GM18507 (cell line): ENCODE data around the gene CAPN2.
A peak's percentile ranks its signal among the peaks of the same experiment; 100 is the strongest.
"Not testable (repeated sequence)": the region's sequence is repeated elsewhere in the genome, so short reads cannot be mapped to it uniquely, and the experiment has no call there.

Source experiments
- DNase-seq: peaks from one replicate; pipeline ENCODE4 v3.0.0; 2011; ENCODE audit warnings: low read depth; ENCODE audit not compliant: insufficient read length; ENCODE audit errors: extremely low spot score
- FAIRE-seq: peaks from 2 replicates; lab custom pipeline; 2011; peaks lifted over from hg19 to GRCh38; lab: Jason Lieb, UNC

CAPN2 gene

GRCh38 chr1:223775054-223775453, 62.7 kb downstream of the CAPN2 start:
- DNase-seq, result no peak
- FAIRE-seq, result no peak

DNA sequence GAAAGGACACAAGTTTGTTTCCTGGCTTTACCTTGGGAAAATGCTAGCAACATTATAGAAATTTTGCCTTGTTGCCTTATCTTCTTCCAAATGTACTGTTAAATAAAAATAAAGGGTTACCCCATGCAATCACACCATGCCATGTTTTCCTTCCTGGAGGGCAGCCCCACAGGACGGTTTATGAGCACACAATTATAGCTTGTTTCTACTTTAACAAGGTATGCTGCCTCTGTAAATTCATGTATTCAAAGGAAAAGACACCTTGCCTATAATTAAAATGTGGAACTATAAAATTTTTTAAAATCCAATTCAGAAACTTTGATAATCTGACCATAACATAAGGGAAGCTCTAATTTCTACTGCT, 63.4 kb downstream of the CAPN2 start:
- FAIRE-seq (no peak), DNase-seq (no peak)

GRCh38 chr1:223776075-223776814, 63.9 kb downstream of the CAPN2 start:
- DNase-seq, result no peak

DNA sequence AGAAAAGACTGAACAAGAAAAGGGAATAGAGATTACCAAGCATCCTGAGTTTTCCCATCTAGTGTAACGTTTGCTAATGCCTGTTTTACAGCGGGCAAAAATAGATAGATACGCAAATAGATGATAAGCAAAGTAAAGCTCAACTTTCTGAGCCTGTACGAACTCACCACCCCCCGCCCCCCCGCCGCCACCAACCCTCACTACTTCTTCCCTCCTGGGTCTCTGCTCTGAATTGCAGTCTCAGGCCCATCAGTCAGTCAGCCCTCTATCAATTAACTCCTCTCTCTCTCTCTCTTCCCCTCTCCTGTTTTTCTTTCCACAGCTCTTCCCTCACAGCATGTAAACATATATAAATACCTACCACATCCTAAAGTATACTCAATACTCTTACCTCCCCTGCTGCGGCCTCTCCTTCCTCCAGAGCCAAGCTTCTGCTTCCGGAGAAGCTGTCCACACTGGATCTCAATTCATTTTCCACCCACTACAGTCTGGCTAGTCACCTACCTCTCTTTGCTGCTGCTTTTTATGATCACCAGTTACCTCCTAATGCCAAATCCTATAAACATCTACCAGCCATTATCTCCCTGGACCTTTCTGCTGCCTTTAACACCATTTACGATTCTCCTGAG, 64.6 kb downstream of the CAPN2 start:
- DNase-seq (no peak), FAIRE-seq (no peak)

More at GRCh38 chr1:223776075-223776814, 63.9 kb downstream of the CAPN2 start:
- no peak for FAIRE-seq

GRCh38 chr1:223780318-223780717, 68.0 kb downstream of the CAPN2 start:
- no peak for DNase-seq
- no peak for FAIRE-seq

GRCh38 chr1:223780949-223781348, 68.6 kb downstream of the CAPN2 start:
- no peak for FAIRE-seq

GRCh38 chr1:223783676-223784075, 71.3 kb downstream of the CAPN2 start:
- DNase-seq (no peak), FAIRE-seq (no peak)

More at GRCh38 chr1:223780949-223781348, 68.6 kb downstream of the CAPN2 start:
- DNase-seq, result no peak

DNA sequence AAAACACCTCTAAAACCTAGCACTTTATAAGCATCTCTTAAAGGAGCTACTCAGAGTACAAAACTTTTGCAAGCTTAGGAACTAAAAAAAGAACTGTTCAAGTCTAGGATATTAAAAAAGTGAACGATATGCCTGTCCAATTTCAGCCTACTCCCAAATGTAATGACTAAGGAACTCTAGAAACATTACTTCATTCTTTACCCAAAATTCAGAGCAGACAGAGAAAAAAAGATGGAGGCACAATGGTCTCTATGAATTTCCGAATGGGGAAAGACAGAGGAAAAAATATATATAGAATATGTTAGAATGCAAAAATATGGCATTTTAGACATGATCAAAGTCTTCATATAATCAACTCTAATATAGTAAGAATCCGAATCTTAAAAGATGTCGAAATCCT, 72.2 kb downstream of the CAPN2 start:
- FAIRE-seq, result no peak
- no peak for DNase-seq

DNA sequence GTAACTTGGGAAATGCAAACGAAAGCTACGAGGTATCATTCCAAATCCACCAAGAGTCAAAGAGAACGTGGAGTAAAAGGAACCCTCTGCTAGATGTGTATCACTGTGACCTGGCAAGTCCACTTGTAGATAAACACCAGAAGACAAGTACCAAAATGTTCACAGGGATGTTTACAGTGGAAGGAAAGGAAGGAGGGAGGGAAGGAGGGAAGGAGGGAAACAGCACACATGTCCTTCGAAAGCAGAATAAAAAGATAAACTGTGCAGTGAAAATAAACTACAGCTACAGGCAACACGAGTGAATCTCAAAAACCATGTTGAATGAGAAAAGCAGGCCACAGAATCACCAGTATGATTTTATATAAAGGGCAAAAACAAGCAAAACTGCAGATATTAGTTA, 73.5 kb downstream of the CAPN2 start:
- no peak for FAIRE-seq
- no peak for DNase-seq

DNA sequence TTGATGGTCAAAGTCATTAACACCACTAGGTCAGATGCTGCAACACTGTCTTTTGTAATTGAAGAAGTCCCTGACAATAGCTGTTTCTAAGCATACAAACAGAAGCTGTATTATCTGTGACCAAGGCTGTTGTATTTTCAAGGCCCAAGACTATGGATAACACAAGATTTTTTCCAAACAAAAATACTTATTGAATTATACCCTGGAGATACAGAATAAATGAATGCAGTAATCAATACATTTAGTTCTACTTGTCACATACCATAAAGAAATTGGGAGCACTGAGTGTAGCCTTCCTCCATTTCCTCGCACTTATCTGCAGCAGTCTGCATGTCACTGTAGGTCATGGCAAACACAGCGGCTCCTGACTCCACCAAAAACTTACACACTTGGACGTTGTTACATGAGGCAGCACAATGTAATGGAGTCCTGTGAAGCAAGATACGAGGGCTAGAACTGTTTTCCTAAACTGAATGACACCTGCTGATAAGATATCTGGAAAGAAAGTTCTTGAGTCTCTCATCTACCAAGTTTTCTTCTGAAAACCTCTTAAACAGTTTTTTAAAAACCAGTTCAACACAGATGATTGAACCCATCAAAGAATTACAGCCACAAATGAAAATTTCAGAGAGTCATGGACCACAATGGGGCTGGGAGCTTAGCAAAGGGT, 76.5 kb downstream of the CAPN2 start:
- FAIRE-seq (no peak), DNase-seq (no peak)

GRCh38 chr1:223792046-223792445, 79.7 kb downstream of the CAPN2 start:
- DNase-seq (no peak), FAIRE-seq (no peak)

DNA sequence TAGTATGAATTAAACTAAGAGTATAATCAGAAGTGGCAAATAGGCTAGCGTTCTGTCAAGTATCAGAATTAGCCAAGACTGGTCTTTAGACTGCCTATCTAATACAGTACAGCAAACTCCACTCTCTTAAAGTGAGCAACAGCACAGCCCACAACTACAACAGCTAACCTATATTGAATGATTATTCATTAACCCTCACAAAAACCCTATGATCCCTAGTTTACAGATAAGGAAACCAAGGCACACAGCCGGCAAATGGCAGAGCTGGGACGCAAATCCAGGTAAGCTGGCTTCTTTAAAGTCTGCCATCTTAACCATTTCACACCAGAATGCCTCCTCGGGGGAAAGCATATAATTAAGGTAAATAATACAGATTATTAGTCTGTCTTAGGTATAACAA, 81.4 kb downstream of the CAPN2 start:
- no peak for DNase-seq
- FAIRE-seq, result no peak

DNA sequence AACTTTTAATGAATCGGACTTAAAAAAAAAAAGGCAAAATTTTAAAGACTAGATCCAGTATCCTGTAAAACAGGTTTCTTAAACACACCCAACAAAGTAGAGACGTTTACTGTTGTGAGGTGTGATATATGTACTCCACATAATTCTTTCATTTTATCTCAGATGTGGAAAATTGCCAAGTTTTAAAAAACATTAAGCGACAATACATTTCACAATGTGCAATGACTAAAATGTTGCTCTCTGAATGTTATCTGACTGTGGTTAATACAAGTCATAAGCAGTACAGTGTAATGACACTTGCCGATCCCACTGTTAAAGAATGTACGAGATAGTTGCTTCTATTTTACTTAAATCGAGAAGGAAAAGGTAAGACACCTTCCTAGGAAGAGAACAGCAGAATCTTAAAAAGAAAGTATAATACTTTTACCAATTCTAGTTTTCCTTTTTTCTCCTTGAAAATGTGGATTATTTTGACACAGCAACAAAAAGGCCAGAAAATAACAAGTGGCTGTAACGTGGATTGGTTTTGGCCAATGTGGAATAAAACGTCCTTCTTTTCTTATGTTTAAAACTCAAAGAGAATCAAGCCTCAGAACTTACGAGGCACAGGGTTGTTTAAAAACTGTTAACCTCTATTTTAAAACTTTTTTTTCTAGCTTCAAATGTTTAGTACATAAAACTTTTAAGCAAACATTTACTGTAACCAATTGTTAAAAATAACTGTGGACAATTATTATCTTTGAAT, 82.0 kb downstream of the CAPN2 start:
- DNase-seq (no peak), FAIRE-seq (no peak)

GRCh38 chr1:223796210-223796609, 83.9 kb downstream of the CAPN2 start:
- FAIRE-seq (no peak), DNase-seq (no peak)

- no peak for FAIRE-seq
- no peak for DNase-seq
Observed at GRCh38 chr1:223802032-223802431, 89.7 kb downstream of the CAPN2 start.

GRCh38 chr1:223802602-223803001, 90.3 kb downstream of the CAPN2 start:
- FAIRE-seq, result no peak
- DNase-seq, result no peak

DNA sequence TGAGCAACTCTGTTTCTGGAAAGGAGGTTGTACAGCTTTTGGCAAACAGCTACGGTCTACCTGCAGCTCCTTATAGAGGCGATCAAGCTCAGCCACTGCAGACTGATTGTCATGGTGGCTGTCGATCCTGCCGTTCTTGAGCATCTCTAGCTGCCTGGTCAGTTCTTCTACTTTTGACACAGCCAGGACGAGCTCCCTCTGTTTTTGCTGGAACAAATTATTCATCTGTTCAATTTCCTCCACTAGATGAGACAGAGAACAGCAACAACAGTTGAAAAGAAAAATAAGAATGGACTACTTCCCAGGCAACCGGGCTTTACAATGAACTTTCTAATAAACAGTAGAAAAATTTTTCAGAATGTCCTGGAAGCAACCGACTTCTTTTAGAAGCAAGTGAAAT, 90.9 kb downstream of the CAPN2 start:
- DNase-seq (no peak), FAIRE-seq (no peak)

GRCh38 chr1:223809905-223810304, 97.6 kb downstream of the CAPN2 start:
- not testable (repeated sequence) for FAIRE-seq, DNase-seq

DNA sequence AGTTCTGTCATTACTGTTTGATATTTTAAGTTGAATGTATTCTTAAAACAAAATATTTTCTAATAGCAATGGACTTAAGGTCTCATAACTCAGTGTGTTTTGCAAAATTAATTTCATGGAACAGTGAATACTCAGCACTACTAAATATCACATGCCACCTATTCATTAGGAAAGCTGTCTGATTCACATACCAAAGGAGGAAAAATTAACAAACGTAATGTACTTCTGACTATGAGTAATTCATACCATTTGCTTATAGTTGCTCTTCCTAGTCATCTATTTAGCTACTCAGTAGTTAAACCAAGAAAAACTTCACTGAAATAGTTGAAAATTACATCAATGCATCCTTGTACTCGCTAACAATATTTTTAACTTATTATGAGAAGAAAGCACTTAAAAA, 98.2 kb downstream of the CAPN2 start:
- DNase-seq (no peak), FAIRE-seq (peak; percentile 24)

- peak; percentile 21 for FAIRE-seq
Observed at GRCh38 chr1:223811634-223812101, 99.3 kb downstream of the CAPN2 start.

More at GRCh38 chr1:223811634-223812101, 99.3 kb downstream of the CAPN2 start:
- DNase-seq, result no peak
